NOMO-1 (cell line): Measurements from ENCODE around the gene ZNF837.

Experiments
- DNase-seq, 2 experiments: peaks; one replicate each; lab custom pipeline; 2025; ENCODE audit not compliant: unreplicated experiment in 2 of 2; lab: John Stamatoyannopoulos, UW

ZNF837 gene

GRCh38 chr19:58326501-58326913 is 54.3 kb downstream of the ZNF837 start:
- no peak for DNase-seq

- no peak for DNase-seq
Observed at GRCh38 chr19:58325311-58326022, 55.4 kb downstream of the ZNF837 start.

- no peak for DNase-seq
Observed at GRCh38 chr19:58319241-58319640, 61.6 kb downstream of the ZNF837 start.

- DNase-seq, result no peak
Observed at GRCh38 chr19:58318297-58318696, 62.5 kb downstream of the ZNF837 start.
